ENCODE results near the gene COPZ1.
A peak's percentile ranks its signal among the peaks of the same experiment; 100 is the strongest.

Gene COPZ1

GRCh38 chr12:54395545-54395944 is 70.6 kb downstream of the COPZ1 start:
- TF ChIP-seq CTCF (conservative IDR thresholded peaks at IDR 0.05; ENCODE audit: low read depth, low read length), result no peak
- no peak overlapping the region for H3K4me3 ChIP-seq (ENCODE audit: low read depth, low read length)
- no peak for DNase-seq (ENCODE audit: low read depth)

GRCh38 chr12:54397157-54397556 is 72.2 kb downstream of the COPZ1 start:
- TF ChIP-seq CTCF (conservative IDR thresholded peaks at IDR 0.05; ENCODE audit: low read depth, low read length), result no peak
- no peak overlapping the region for H3K4me3 ChIP-seq (ENCODE audit: low read depth, low read length)
- DNase-seq (ENCODE audit: low read depth), result no peak

- TF ChIP-seq CTCF (conservative IDR thresholded peaks at IDR 0.05; ENCODE audit: low read depth, low read length), result no peak
- DNase-seq (ENCODE audit: low read depth), result no peak
- no peak overlapping the region for H3K4me3 ChIP-seq (ENCODE audit: low read depth, low read length)
Measured at GRCh38 chr12:54398218-54398617, 73.3 kb downstream of the COPZ1 start.

GRCh38 chr12:54398995-54399793 is 74.3 kb downstream of the COPZ1 start:
- peak; percentile 90 for DNase-seq (ENCODE audit: low read depth)
- H3K4me3 ChIP-seq (ENCODE audit: low read depth, low read length), result no peak overlapping the region
- peak; percentile 100 for TF ChIP-seq CTCF (conservative IDR thresholded peaks at IDR 0.05; ENCODE audit: low read depth, low read length)

- DNase-seq (ENCODE audit: low read depth), result no peak
- TF ChIP-seq CTCF (conservative IDR thresholded peaks at IDR 0.05; ENCODE audit: low read depth, low read length), result no peak
- no peak overlapping the region for H3K4me3 ChIP-seq (ENCODE audit: low read depth, low read length)
Measured at GRCh38 chr12:54401119-54401518, 76.2 kb downstream of the COPZ1 start.

Data from choroid plexus epithelial cell (primary cell).